ENCODE data around the gene ANO1.

Gene ANO1

GRCh38 chr11:70048279-70049024, 29.7 kb upstream of the ANO1 start:
- H4K20me1 ChIP-seq (ENCODE audit: insufficient read depth, low read length), result no peaks in the 10 kb centered on the region
- H3F3A ChIP-seq (ENCODE audit: insufficient read depth, low read length), result no peaks in the 10 kb centered on the region
- H2AFZ ChIP-seq (ENCODE audit: low read length), result no peak overlapping the region
- no peak overlapping the region for H3K4me2 ChIP-seq (ENCODE audit: low read length)
- no peaks in the 10 kb centered on the region for H3K9me2 ChIP-seq (ENCODE audit: low read depth, low read length)
- no peaks in the 10 kb centered on the region for H3K27me3 ChIP-seq (ENCODE audit: insufficient read depth, low read length)
- H3K9me3 ChIP-seq (ENCODE audit: low read length), result 0 out of 2 replicates have a peak, but pooled peaks cover 2% of the 10 kb centered on the region
- no peaks in the 10 kb centered on the region for H3K79me2 ChIP-seq (ENCODE audit: insufficient read depth, low read length)
- peak; percentile 37; the same call in 1 of the 2 replicates for TF ChIP-seq CTCF (IDR thresholded peaks at IDR 0.05; ENCODE audit: low read length)
- TF ChIP-seq EZH2 (IDR thresholded peaks at IDR 0.05; ENCODE audit: borderline replicate concordance, low read length), result no peak
- H3K4me1 ChIP-seq (ENCODE audit: insufficient read depth, low read length, severe bottlenecking), result no peaks in the 10 kb centered on the region
- no peak overlapping the region for H3K4me3 ChIP-seq (ENCODE audit: low read depth, low read length, poor library complexity, severe bottlenecking)
- no peak overlapping the region for H3K27ac ChIP-seq (ENCODE audit: low read depth, low read length, poor library complexity, severe bottlenecking)
- H3K9ac ChIP-seq (ENCODE audit: low read length), result no peak overlapping the region
- no peaks in the 10 kb centered on the region for H3K36me3 ChIP-seq (ENCODE audit: insufficient read depth, low read length)

- TF ChIP-seq CTCF (IDR thresholded peaks at IDR 0.05; ENCODE audit: low read length), result no peak
- Histone ChIP-seq H3K4me1 (ENCODE audit: insufficient read depth, low read length, severe bottlenecking) (no peaks in the 10 kb centered on the region), H2AFZ (ENCODE audit: low read length) (no peak overlapping the region), H3K4me2 (ENCODE audit: low read length) (no peak overlapping the region), H3K27me3 (ENCODE audit: insufficient read depth, low read length) (no peaks in the 10 kb centered on the region), H3F3A (ENCODE audit: insufficient read depth, low read length) (no peaks in the 10 kb centered on the region), H3K9me3 (ENCODE audit: low read length) (0 out of 2 replicates have a peak, but pooled peaks cover 2% of the 10 kb centered on the region), H3K79me2 (ENCODE audit: insufficient read depth, low read length) (no peaks in the 10 kb centered on the region), H3K27ac (ENCODE audit: low read depth, low read length, poor library complexity, severe bottlenecking) (no peak overlapping the region), H3K9ac (ENCODE audit: low read length) (no peak overlapping the region), H4K20me1 (ENCODE audit: insufficient read depth, low read length) (no peaks in the 10 kb centered on the region), H3K4me3 (ENCODE audit: low read depth, low read length, poor library complexity, severe bottlenecking) (no peak overlapping the region), H3K9me2 (ENCODE audit: low read depth, low read length) (no peaks in the 10 kb centered on the region), H3K36me3 (ENCODE audit: insufficient read depth, low read length) (no peaks in the 10 kb centered on the region)
Observed at GRCh38 chr11:70049045-70049444, 29.1 kb upstream of the ANO1 start.

- Histone ChIP-seq H3K79me2 (ENCODE audit: insufficient read depth, low read length) (no peaks in the 10 kb centered on the region), H3F3A (ENCODE audit: insufficient read depth, low read length) (no peaks in the 10 kb centered on the region), H3K27ac (ENCODE audit: low read depth, low read length, poor library complexity, severe bottlenecking) (no peak overlapping the region), H3K9me3 (ENCODE audit: low read length) (no peaks in the 10 kb centered on the region), H3K9ac (ENCODE audit: low read length) (no peak overlapping the region), H3K27me3 (ENCODE audit: insufficient read depth, low read length) (no peaks in the 10 kb centered on the region), H3K4me1 (ENCODE audit: insufficient read depth, low read length, severe bottlenecking) (no peaks in the 10 kb centered on the region), H3K4me3 (ENCODE audit: low read depth, low read length, poor library complexity, severe bottlenecking) (no peak overlapping the region), H4K20me1 (ENCODE audit: insufficient read depth, low read length) (no peaks in the 10 kb centered on the region), H2AFZ (ENCODE audit: low read length) (no peak overlapping the region), H3K4me2 (ENCODE audit: low read length) (no peak overlapping the region), H3K9me2 (ENCODE audit: low read depth, low read length) (no peaks in the 10 kb centered on the region), H3K36me3 (ENCODE audit: insufficient read depth, low read length) (no peaks in the 10 kb centered on the region)
- no peak for TF ChIP-seq EZH2 (IDR thresholded peaks at IDR 0.05; ENCODE audit: borderline replicate concordance, low read length)
Observed at GRCh38 chr11:70050243-70050642, 27.9 kb upstream of the ANO1 start.

GRCh38 chr11:70054004-70054403, 24.1 kb upstream of the ANO1 start:
- no peak for TF ChIP-seq CTCF (IDR thresholded peaks at IDR 0.05; ENCODE audit: low read length)
- no peak for TF ChIP-seq EZH2 (IDR thresholded peaks at IDR 0.05; ENCODE audit: borderline replicate concordance, low read length)

More at GRCh38 chr11:70054004-70054403, 24.1 kb upstream of the ANO1 start:
- H3K79me2 ChIP-seq (ENCODE audit: insufficient read depth, low read length), result no peaks in the 10 kb centered on the region
- no peaks in the 10 kb centered on the region for H4K20me1 ChIP-seq (ENCODE audit: insufficient read depth, low read length)
- H3K9ac ChIP-seq (ENCODE audit: low read length), result no peak overlapping the region
- H2AFZ ChIP-seq (ENCODE audit: low read length), result no peak overlapping the region
- no peaks in the 10 kb centered on the region for H3K9me2 ChIP-seq (ENCODE audit: low read depth, low read length)
- H3K36me3 ChIP-seq (ENCODE audit: insufficient read depth, low read length), result no peaks in the 10 kb centered on the region; the same call in 1 of the 2 replicates
- no peak overlapping the region for H3K4me2 ChIP-seq (ENCODE audit: low read length)
- no peaks in the 10 kb centered on the region for H3F3A ChIP-seq (ENCODE audit: insufficient read depth, low read length)
- no peak overlapping the region for H3K4me3 ChIP-seq (ENCODE audit: low read depth, low read length, poor library complexity, severe bottlenecking)
- no peaks in the 10 kb centered on the region for H3K4me1 ChIP-seq (ENCODE audit: insufficient read depth, low read length, severe bottlenecking)
- H3K27me3 ChIP-seq (ENCODE audit: insufficient read depth, low read length), result no peaks in the 10 kb centered on the region
- peaks cover 9% of the 10 kb centered on the region; the same call in 1 of the 2 replicates for H3K9me3 ChIP-seq (ENCODE audit: low read length)
- H3K27ac ChIP-seq (ENCODE audit: low read depth, low read length, poor library complexity, severe bottlenecking), result no peak overlapping the region
